ENCODE measurements around the gene GPR161.

Gene GPR161

DNA sequence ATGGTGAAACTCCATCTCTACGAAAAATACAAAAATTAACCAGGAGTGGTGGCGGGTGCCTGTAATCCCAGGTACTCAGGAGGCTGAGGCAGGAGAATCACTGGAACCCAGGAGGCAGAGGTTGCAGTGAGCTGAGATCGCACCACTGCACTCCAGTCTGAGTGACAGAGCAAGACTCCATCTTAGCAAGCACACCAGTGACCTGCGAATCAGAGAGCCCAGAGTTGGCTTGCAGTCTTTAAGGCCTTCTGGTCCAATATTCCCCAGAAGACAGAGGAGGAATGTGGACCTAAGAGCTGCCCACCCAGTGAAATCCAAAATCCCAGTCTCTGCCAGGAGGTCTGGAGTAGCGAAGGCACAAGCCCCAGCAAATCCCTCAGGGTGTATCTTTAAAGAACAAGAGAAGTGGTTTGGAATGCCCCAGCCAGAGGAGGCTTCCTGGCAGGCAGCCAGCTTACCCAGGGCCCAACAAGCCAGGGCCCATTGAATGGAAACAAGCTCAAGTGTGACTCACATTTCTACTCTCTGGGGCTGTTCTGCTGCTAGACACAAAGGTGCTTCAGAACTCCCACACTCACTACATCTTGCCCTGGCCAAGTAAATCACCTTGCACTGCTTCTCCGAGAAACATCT lies 23.9 kb downstream of the GPR161 start:
- no peak overlapping the region for H3K4me3 ChIP-seq (ENCODE audit: low read depth, low read length)

DNA sequence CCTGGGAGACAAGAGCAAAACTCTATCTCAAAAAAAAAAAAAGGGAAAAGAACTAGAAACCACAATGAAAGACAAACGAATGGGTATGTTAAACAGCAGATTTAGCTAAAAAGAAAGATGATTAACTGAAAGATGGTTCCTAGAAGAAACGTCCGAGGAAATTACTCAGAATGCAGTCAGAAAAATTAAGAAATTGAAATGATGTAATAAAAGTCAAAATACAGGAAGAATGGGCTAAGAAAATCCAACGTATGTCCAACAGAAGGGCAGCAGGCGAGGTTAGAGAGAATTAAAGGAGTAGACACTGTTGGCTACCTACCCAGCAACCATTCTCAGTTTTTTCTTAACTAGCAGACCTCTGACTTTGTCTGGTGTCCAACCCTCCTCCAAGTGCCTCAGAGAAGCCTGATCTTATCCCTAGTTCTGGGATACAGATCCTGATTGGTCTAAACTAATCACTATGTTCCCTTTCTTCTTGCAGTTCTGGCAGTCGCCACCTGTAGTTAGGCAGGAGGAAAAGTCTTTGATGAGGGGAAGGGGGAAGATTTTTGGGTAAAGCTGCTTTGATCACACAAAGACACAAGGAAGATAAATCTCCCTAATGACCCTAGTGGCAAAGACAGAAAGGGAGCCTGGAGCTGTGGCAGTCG lies 25.7 kb downstream of the GPR161 start:
- H3K4me3 ChIP-seq (ENCODE audit: low read depth, low read length): no peak overlapping the region

DNA sequence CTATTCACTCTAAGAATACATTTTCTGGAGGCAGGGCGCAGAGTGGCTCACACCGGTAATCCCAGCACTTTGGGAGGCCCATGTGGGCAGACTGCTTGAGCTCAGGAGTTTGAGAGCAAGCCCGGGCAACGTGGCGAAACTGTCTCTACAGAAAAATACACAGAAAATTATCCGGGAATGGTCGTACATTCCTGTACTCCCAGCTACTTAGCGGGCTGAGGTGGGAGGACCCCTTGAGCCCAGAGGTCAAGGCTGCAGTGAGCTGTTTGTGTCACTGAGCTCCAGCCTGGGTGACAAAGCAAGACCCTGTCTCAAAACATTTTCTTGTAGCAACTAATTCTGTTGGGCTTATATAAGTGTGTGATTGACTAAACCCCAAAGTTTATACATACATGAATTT lies 30.5 kb downstream of the GPR161 start:
- no peak overlapping the region for H3K4me3 ChIP-seq (ENCODE audit: low read depth, low read length)

DNA sequence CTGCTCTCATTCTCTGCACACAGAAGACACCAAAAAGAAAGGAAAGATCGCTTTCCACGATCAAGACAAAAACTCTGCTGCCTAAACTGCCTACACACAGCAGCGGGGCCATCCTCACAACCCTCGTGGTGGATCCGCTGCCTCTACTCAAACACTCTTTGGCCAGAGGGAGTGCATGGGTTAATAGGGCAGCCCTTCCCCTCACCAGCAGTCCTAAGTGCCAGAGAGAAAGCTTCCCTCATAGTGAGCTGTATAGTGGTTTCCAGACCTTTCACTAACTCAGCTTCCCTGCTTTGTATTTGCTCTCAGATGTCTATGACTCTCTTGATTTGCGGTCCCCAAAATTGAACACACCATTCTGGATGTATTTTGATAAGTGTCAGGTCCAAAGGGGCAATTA lies 30.9 kb downstream of the GPR161 start:
- no peak overlapping the region for H3K4me3 ChIP-seq (ENCODE audit: low read depth, low read length)

DNA sequence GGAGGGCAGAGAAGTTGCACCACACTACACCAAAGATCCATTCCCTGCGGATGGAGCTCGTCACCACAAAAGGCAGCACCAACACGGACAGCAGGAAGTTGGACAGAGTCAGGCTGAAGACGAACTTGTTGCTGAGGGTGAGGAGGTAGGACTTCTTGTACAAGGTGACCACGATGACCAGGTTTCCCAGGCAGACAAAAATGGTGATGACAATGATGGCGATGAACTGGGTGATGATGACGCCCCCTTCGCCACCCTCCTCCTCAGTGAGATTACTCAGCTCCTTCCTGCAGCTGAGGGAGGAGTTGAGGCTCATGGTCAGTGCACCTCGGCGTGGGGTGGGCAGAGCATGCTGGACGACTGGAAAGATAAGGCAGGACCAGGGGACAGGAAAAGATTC lies 32.2 kb downstream of the GPR161 start:
- no peak overlapping the region for H3K4me3 ChIP-seq (ENCODE audit: low read depth, low read length)

DNA sequence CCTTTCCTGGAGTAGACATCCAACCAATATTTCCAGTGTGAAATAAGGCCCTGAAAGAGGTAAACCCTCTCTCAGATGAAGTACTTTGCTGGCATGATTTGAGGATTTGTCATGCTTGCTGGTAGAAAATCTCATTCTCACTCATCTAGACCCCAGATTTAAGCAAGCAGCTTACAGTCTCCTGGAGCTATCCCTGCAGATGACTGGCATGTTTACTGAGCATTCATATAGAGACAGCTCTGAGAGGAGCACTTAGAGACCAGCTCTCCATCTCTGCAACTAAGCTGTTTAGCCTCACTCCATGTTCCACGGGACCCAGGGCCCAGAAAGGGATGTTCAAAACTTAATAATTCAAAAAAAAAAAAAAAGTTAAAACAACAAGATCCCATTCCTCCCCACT lies 34.2 kb downstream of the GPR161 start:
- no peak overlapping the region for H3K4me3 ChIP-seq (ENCODE audit: low read depth, low read length)

DNA sequence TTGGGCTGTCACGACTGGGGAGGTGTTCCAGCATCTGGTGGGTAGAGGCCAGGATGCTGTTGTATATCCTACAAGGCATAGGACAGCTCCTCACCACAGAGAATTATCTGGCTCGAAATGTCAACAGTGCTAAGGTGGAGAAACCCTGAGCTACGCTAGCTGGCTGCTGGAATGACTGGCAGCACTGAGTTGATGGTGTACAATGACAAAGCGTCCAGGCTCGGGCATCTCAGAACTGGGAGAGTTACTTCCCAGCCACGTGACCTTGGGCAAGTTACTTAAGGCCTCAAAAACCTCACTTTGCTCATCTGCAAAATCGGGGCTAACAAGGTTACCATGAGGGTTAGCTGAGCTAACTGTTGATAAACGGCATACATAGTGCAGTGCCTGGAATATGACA lies 35.4 kb downstream of the GPR161 start:
- H3K4me3 ChIP-seq (ENCODE audit: low read depth, low read length): no peak overlapping the region

DNA sequence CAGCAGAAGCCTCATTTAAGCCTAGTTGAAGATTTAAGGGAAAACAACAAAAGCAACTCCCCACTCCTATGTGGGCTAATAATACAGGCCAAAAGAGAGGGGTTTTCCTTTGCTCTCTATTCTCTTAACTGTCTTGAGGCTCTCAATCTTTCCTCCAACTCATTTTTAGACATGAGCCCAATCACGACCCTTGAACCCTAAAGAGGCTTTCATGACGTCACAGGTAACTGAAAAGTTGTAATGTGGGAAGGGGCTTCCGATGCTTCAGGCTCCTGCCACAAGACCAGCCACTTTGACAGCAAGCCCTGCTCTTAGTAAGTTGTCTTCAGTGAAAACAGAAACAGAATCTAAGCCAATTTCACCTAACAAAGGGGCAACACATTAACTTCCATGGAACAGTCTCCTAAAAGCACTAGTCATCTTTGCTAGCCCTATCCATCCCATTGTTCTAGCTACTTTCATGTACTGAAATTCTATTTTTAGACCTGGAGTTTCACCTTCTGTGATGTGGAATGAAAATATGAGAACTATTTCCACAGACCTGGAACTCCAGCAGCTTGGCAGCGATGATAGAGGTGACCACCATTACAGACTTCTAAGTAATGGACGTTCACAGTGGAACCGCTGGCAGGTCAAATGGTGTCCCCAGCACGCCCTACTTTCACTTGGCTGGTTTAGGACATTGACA lies 36.3 kb downstream of the GPR161 start:
- no peak overlapping the region for H3K4me3 ChIP-seq (ENCODE audit: low read depth, low read length)

DNA sequence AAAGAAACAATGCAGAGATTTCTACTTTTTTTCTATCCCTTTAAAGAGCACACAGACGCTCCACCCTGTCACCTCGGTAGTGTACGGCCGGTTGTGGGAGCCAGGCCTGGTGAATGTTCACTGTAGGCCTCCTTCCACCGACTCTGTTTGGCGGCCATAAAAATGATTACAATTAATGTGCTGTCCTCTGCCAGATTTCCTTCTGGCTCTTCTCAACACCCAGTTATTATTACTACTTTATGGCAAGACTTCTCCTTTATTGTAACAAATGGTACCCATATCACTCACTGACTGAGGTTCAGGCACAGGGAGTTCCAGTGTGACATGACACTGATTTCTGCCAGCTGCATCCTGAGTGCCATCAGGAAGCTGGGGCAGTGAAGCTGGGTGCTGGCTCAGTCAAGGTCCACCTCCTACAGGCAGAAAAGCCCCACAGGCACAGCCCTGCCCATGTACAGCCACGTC lies 37.4 kb downstream of the GPR161 start:
- no peak overlapping the region for H3K4me3 ChIP-seq (ENCODE audit: low read depth, low read length)

DNA sequence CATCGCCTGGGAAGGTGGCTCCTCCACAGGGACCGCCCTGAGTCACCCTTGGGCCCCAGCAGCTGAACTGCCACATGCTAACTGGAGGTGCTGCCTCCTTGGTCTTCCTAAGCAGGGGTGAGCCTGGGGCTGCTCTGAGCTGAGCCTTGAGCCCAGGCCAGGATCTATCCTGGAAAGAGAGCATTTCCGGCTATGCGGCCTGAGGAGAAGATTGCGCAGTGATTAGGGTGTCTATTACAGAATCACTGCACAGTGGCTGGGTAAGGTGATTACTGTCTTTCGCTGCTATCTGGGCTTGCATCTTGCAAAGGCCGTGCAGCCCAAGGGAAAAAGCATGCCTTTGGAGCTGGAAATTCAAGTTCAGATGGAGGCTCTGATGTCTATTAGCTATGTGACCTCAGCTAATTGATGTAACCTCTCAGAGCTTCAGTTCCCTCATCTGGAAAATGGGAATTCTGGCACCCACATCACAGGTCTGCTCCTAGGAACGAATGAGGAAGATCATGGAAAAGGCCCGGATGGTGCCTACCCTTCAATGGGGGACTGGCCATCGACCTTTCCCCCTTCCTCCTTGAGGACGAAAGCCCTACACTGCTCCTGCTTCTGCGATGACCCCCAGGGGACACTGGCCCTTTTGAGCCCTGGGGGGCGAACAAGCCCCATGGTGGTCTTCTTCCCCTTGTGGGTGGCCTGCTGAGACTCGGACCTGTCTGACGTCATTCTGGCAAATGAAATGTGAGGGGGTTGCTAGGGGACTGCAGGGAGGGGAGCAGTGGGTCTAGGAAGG lies 38.0 kb downstream of the GPR161 start:
- no peak overlapping the region for H3K4me3 ChIP-seq (ENCODE audit: low read depth, low read length)

DNA sequence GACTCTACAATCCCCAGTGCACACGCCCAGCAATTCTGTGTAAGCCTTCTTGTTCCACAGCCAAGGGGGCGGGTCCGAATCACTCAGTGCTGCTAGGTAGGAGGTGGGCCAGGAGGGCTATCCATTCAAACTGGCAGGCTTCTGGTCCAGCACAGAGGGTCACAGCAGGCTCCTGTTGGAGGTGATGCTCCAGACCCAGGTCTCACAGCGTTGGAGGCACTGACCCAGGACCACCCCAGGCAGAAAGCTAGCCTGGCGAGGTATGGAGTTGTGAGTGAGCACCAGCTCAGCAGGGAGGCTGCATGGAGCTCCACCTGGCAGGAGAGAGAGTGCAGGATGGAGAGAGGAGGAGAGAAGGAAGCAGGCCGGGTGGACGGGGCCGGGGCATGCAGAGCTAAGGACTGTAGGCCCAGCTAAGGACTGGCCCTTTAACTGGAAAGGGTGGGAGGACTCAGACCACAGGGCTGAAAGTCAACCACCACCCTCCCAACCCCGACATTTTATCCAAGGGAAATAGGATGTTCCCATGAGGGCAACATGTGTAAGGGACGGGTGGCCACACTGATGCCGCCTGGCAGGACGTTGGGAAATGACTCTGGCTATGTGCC lies 38.7 kb downstream of the GPR161 start:
- no peak overlapping the region for H3K4me3 ChIP-seq (ENCODE audit: low read depth, low read length)

DNA sequence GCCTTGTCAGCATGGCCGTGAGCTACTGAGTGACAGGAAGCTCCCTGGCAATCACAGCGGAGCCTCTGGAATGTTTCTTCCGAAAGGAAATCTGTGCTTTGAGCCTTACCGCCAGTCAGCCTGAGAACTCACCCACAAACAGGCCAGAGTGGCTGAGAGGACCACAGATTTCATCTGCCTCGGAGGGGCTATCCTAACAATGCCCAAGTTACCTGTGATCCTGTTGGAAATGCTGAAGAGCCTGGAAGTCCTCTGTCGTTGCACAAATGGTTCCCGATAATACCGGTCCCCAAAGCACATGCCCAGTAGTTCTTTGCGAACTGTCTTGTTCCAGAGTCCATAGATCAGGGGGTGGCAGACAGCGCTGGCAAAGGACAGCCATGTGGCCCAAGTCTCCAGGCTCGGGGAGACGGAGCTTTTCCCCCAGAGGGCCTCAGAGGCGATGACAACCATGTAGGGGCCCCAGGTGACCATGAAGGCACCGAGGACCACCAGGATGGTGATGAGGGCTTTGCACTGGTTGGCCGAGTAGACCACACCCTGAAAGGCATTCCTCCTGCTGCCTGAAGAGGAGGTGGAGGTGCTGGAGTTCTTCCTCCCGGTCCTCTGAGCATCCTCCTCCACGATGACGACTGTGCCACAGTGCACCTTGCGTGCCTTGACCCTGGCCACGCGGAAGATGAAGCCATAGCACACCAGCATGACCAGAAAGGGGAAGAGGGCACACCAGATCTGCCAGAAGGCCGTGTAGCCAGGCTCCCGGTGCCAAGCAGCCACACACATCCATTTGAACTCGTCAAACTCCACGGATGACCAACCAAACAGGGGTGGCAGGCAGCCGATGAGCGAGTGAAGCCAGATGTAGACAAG lies 40.2 kb downstream of the GPR161 start:
- H3K4me3 ChIP-seq (ENCODE audit: low read depth, low read length): no peak overlapping the region

DNA sequence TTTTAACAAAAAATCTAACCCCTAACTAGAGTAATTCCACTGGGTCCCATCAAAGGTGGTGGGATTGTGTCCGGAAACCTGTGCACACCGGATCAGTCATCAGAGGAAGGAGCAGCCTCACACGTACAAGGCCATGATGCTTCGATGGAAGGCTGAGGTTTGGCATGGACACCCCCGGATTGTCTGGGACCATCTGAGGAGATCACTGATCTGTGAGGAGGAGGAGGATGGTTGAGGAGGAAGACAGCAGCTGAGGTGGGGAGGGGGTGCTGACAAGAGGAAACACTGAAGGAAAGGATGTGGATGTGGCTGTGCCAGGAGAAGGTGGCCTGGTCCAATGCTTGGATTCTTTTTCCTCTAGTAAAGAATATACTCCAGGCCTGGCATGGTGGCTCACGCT lies 41.3 kb downstream of the GPR161 start:
- H3K4me3 ChIP-seq (ENCODE audit: low read depth, low read length): no peak overlapping the region

DNA sequence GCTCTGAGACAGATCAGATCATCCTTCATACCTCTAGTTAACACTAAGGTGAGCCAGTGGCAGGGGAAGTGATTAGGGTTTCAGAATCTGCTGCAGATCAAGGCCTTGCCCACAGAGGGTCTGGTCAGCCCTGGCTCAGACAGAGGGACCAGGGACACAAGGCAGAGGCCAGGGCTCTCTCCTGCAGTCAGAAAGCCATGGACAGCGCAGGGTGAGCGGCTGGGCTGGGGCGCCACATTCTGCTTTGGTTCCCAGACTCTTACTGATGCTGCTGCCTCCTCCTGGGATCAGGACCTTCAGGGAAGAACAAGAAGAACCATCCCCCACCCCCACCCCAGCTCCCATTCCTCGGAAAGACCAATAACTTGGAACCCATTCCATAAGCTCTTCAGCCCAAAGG lies 43.1 kb downstream of the GPR161 start:
- H3K4me3 ChIP-seq (ENCODE audit: low read depth, low read length): no peak overlapping the region

DNA sequence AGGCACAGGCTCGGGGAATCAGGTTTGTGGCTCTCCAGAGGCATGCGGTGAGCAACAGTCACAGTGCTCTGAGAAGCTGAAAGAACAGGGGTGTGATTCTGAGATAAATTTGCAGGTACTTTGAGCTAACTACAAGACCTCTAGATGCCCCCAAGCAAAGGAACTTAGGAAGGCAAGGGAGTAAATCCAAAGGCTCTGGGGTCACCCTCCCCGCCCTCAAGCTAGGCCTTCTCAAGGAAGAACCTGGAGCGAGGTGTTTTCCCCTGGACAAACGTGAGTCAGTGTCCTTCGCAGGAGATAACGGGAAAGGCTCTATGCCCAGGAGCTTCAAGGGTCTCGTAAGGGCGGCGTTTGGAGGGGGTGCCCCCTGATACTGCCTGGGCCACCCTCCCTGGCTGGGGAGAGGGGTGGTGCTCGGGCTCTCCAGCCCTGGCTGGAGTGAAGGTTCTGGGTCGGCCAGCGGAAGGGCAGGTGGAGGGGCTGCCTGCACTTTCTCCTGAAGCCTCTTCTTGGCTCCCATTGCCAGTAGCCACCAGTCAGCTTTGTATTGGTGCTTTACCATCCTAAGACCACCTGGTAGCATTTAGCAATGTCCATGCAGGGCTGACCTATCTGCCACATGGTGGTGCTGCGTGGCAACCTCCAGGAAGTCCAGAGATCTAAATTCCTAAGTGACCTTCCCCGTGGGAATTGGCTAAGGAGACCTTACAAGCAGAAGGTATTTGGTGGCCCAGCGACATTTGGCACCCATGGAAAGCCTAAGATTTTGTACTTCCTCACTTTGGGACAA lies 44.0 kb downstream of the GPR161 start:
- no peak overlapping the region for H3K4me3 ChIP-seq (ENCODE audit: low read depth, low read length)

DNA sequence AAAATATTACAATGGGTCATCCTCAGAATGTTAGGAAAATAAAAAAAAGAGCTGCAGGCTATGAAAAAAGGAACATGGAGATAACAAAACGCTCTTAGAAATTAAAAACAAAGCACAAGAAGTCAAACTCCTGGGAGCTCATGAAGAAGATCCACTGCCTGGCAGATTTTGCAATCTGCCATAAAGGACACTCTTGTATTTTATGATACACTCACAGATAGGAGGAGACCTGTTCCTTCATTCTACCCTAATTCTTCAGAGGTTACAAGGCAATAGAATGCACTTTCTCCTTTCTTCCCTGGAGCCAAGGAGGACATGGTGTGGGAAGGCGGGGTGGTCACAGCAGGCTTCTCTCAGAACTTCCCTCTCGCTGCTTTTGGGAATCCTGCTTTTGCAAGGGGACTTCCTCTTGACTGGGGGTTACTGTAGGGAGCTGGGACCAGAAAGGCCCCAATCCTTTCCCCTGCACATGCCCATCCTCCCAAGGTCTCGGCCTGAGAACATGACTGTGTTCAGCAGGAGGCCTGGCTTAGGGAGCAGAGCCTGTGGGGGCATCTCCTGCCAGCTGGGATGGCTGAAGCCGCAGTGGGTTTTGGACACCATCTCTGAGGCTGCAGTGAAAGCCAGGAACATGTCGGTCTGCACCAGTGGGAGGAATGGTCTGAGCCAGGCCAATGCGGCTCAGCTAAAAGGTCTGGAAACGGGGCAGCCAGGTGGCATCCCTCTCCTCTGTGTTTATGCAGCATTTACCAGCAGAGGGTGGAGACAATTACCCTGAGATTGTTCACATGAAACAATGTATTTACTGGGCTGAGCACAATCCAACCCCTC lies 44.8 kb downstream of the GPR161 start:
- no peak overlapping the region for H3K4me3 ChIP-seq (ENCODE audit: low read depth, low read length)

DNA sequence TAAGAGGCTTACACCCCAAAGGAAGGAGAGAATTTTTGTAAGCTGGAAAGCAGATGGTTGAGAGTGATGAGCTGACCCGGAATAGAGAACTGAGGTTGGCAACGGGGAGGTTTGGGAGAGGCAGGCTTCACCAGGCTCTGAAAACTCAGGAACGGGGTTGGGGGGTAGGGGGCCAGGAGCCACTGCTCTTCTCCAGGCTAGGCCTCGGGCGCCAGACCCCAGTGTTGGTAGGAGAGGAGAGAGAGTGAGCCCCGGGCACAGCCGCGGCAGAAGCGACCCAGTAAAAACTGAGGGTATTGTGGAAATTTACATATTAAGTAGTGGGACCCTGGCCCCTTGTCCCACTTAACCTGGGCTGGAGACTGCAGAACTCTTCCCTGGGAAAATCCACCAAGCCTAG lies 45.7 kb downstream of the GPR161 start:
- H3K4me3 ChIP-seq (ENCODE audit: low read depth, low read length): no peak overlapping the region

DNA sequence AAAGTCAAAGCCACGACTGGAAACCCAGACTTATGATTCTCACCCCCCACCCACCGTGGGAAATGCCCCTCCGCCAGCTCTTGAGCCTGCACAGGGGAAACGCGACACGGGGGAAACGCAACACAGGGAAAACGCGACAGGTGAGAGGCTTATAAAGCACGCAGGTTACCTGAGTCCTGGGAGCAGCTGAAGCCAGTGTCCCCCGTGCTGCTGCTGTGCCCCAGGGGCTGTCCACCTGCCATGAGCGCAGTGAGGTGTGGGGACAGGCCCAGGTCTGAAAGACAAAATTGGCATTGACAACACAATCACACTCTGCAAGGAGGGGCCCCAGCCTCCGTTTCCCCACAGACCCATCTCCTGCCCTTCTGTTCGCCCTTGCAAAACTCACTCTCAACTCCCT lies 46.3 kb downstream of the GPR161 start:
- no peak overlapping the region for H3K4me3 ChIP-seq (ENCODE audit: low read depth, low read length)

DNA sequence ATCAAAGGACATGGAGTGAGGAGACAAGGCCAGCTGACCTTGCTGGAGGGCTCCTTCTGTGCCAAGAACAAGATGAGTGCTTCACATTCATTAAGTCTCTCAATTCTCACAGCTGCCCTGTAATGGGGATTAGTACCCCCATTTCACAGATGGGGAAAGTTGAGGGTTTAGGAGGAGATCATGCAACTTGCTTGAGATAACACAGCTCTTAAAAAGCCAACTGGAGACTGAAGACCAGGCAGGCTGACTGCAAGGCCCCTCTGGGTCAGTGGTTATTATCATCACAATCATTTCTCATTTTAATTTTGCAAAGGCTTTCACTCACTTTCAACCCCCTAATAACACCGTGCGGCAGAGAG lies 46.8 kb downstream of the GPR161 start:
- no peak overlapping the region for H3K4me3 ChIP-seq (ENCODE audit: low read depth, low read length)

All from iPS-11a (cell line).